HepG2 (cell line): Measurements from ENCODE around the gene NISCH.

Source experiments
- MAFG ChIP-seq: sonication (generic); formaldehyde crosslinking; IDR thresholded peaks from 2 replicates; pipeline ENCODE4 v1.5.1; 2020; ENCODE audit warnings: mild to moderate bottlenecking, missing genetic modification reagents
- MAX ChIP-seq: IDR thresholded peaks from 2 replicates; pipeline ENCODE4 v1.6.1; 2012; ENCODE audit warnings: inconsistent platforms
- POLR2AphosphoS5 ChIP-seq: IDR thresholded peaks from 2 replicates; pipeline ENCODE4 v1.6.1; 2012; ENCODE audit warnings: low read depth, low read length
- PRDM4 ChIP-seq: sonication (generic); formaldehyde crosslinking; IDR thresholded peaks from 2 replicates; pipeline ENCODE4 v1.9.0; 2021; ENCODE audit warnings: missing genetic modification reagents, borderline replicate concordance
- ZNF883 ChIP-seq: sonication (generic); formaldehyde crosslinking; IDR thresholded peaks from 2 replicates; pipeline ENCODE4 v1.5.1; 2020; ENCODE audit warnings: mild to moderate bottlenecking, missing genetic modification reagents; ENCODE audit errors: not compliant biosample characterization
- ZSCAN22 ChIP-seq: sonication (generic); formaldehyde crosslinking; IDR thresholded peaks from 2 replicates; pipeline ENCODE4 v1.4.0; 2020; ENCODE audit warnings: mild to moderate bottlenecking, missing genetic modification reagents

GRCh38 chr3:52511509-52511908, 56.1 kb downstream of the NISCH start:
- TF ChIP-seq ZNF883 (CRISPR knock-in tag) (no peak), POLR2AphosphoS5 (no peak), PRDM4 (no peak), MAX (no peak), ZSCAN22 (CRISPR knock-in tag) (no peak), MAFG (CRISPR knock-in tag) (no peak)
